ENCODE data around the gene CETP. TPM values are rescaled to one million over a fixed set of nuclear protein-coding genes. Genes with fewer than 3 reads are reported as not detected.

Gene CETP
- total and polyA plus RNA-seq, 9 of the 15 experiments (the other 6 are each of a cell fraction or from before 2014, with no cell fraction given), result 0.07 to 0.11 TPM; not detected in 7

DNA sequence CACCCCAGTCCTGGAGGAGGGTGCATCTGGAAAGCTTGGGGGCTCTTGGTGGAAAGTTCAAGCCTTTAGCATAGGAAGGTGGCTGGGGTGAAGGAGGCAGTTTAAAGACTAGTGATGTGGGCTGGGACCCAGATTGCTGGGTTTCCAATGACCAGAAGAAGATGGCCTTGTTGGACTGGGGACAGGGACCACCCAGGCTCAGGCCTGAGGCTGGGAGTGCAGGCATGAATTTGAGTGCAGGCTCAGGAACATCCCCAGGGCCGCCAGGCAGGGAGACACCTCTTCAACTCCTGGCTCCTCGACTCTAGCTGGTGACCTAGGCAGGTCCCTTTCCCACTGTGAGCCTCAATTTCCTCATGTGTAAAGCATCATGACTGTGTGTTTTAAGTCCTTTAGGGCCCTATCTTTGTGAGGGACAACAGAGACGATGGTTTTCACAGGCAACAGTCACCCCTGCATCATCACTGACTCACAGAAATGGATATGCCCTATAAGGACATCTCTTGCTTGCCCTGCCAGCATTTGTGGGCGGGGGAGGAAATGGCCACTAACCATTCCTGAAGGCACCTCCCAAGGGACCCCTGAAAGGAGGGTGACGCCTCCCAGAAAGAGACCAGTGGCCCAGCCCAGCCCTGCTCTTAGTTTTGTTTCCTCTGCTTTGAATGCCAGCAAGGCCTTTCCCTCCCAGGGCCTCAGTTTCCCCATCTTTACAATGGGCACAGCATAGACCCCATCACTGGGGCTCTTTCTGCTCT lies 38.7 kb downstream of the CETP start (continued):
- TF ChIP-seq RCOR1 (IDR thresholded peaks at IDR 0.05; ENCODE audit: borderline replicate concordance in 1 of 2, low read depth in 2 of 2, low read length in 2 of 2) (0 out of 4 replicates have a peak, but pooled peaks of 1 of the 2 experiments have one; percentile 5), ZNF316 (IDR thresholded peaks at IDR 0.05) (no peak), EHMT2 (IDR thresholded peaks at IDR 0.05) (no peak)
- TF ChIP-seq, protein P1, sequence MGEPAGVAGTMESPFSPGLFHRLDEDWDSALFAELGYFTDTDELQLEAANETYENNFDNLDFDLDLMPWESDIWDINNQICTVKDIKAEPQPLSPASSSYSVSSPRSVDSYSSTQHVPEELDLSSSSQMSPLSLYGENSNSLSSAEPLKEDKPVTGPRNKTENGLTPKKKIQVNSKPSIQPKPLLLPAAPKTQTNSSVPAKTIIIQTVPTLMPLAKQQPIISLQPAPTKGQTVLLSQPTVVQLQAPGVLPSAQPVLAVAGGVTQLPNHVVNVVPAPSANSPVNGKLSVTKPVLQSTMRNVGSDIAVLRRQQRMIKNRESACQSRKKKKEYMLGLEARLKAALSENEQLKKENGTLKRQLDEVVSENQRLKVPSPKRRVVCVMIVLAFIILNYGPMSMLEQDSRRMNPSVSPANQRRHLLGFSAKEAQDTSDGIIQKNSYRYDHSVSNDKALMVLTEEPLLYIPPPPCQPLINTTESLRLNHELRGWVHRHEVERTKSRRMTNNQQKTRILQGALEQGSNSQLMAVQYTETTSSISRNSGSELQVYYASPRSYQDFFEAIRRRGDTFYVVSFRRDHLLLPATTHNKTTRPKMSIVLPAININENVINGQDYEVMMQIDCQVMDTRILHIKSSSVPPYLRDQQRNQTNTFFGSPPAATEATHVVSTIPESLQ (CRISPR knock-in tag; IDR thresholded peaks at IDR 0.05), result no peak

DNA sequence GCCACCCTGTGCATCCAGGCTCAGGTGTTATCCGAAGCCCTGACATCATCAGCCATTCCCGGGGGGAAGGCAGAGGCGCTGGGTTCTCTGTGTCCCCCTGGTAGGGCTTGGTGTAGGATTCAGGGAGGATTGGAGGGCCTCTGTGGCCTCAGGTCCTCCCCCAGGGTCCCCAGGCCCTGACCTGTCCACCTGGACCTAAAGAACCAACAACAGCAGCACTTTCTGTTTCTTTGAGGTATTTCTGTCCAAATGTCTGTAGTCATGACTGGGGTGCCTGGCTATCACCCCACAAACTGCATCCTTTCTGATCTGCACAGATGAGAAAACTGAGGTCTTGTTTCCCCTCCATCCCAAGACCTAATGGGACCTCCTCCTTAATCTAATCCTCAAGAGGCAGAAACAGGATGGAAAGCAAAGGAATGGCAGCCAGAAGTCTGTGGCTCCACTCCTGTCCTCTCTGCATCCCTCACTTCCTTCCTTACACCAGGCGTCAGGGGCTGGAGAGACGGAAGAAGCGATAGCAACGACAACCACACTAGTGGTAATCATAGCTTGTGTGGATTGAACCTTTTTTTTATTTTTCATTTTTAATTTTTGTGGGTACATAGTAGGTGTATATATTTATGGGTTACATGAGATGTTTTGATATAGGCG lies 39.4 kb downstream of the CETP start:
- WGBS (ENCODE audit: insufficient coverage, low coverage, missing lambda C conversion rate), result 29% methylated on average over 8 of the region's 8 CpGs
- Histone ChIP-seq H4K20me1 (replicated peaks; ENCODE audit: control insufficient read depth, insufficient read depth, low read length) (0 out of 2 replicates have a peak, but pooled peaks cover 4% of the 10 kb centered on the region), H3K9me1 (ENCODE audit: control insufficient read depth, insufficient read depth, low read length) (no peaks in the 10 kb centered on the region), H3K36me3 (ENCODE audit: control insufficient read depth, insufficient read depth, low read length) (no peaks in the 10 kb centered on the region), H3K4me3 (no peak overlapping the region), H3K27me3 (ENCODE audit: control insufficient read depth in 2 of 2, insufficient read depth in 2 of 2, low read length in 2 of 2) (peaks cover 10 to 34% of the 10 kb centered on the region in 2 experiments; a peak in 4 of 5 replicates), H3K4me1 (replicated peaks in 1 of 2; ENCODE audit: control insufficient read depth in 2 of 2, insufficient read depth in 2 of 2, low read length in 2 of 2) (peaks cover 0 to 3% of the 10 kb centered on the region in 2 experiments; a peak in 2 of 5 replicates), H3K27ac (ENCODE audit: extremely low read depth, low read depth, low read length) (no peak overlapping the region), H3K9me3 (replicated peaks; ENCODE audit: control insufficient read depth, insufficient read depth, low read depth, low read length) (no peaks in the 10 kb centered on the region), H3K79me2 (ENCODE audit: control insufficient read depth, insufficient read depth, low read length) (no peaks in the 10 kb centered on the region), H2AFZ (ENCODE audit: low read depth, low read length) (no peak overlapping the region), H3K9ac (ENCODE audit: insufficient read depth in 1 of 2, low read depth in 2 of 2, low read length in 2 of 2) (no peak overlapping the region), H3K4me2 (ENCODE audit: insufficient read depth, low read length) (no peak overlapping the region)
- CTCF ChIA-PET (ENCODE audit: low intra/inter-chr PET ratio), result no interaction called here
- TF ChIP-seq CBX5 (IDR thresholded peaks at IDR 0.05; ENCODE audit: borderline replicate concordance, low read depth), result no peak
- TF ChIP-seq, protein P2, sequence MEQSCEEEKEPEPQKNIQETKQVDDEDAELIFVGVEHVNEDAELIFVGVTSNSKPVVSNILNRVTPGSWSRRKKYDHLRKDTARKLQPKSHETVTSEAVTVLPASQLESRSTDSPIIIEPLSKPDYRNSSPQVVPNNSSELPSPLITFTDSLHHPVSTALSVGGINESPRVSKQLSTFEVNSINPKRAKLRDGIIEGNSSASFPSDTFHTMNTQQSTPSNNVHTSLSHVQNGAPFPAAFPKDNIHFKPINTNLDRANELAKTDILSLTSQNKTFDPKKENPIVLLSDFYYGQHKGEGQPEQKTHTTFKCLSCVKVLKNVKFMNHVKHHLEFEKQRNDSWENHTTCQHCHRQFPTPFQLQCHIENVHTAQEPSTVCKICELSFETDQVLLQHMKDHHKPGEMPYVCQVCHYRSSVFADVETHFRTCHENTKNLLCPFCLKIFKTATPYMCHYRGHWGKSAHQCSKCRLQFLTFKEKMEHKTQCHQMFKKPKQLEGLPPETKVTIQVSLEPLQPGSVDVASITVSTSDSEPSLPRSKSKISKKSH (CRISPR knock-in tag; IDR thresholded peaks at IDR 0.05), result no peak
- TF ChIP-seq ZNF12 (CRISPR knock-in tag; IDR thresholded peaks at IDR 0.05), result no peak
- no peak for TF ChIP-seq LARP7 (IDR thresholded peaks at IDR 0.05)
- TF ChIP-seq, protein P3, sequence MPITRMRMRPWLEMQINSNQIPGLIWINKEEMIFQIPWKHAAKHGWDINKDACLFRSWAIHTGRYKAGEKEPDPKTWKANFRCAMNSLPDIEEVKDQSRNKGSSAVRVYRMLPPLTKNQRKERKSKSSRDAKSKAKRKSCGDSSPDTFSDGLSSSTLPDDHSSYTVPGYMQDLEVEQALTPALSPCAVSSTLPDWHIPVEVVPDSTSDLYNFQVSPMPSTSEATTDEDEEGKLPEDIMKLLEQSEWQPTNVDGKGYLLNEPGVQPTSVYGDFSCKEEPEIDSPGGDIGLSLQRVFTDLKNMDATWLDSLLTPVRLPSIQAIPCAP (CRISPR knock-in tag; IDR thresholded peaks at IDR 0.05; ENCODE audit: borderline replicate concordance), result no peak
- no peak for ATAC-seq
- intact Hi-C loops (cut with micrococcal nuclease) (no loop called here), in situ Hi-C loops (cut with MboI) (no loop called here)
- POLR2A ChIA-PET, result no interaction called here
- DNase-seq (ENCODE audit: extremely low read depth in 1 of 4, low spot score in 3 of 4), result no peak
- no peak for FAIRE-seq
- no TSS peak for BruUV-seq (replicated peaks)

All from K562 (cell line).